Hepatocyte (in vitro differentiated cells): Measurements from ENCODE around the gene EXOC3L4. TPM values are rescaled to one million over a fixed set of nuclear protein-coding genes. Genes with fewer than 3 reads are reported as not detected.

Experiments used
- DNase-seq: peaks from one replicate; pipeline ENCODE4 v3.0.0-alpha.2; 2016; ENCODE audit warnings: low spot score
- H2AFZ ChIP-seq: fragments of 200-600 bp; sonication (generic); 2 replicates; pipeline ENCODE4 v1.6.0; 2016; ENCODE audit warnings: antibody characterized with exemption, mild to moderate bottlenecking
- H3K27ac ChIP-seq: fragments of 200-600 bp; sonication (generic); 2 replicates; pipeline ENCODE4 v1.5.1; 2016; ENCODE audit warnings: mild to moderate bottlenecking
- H3K27me3 ChIP-seq: fragments of 200-600 bp; sonication (generic); 2 replicates; pipeline ENCODE4 v1.6.1; 2016
- H3K36me3 ChIP-seq: fragments of 200-600 bp; sonication (generic); replicated peaks from 2 replicates; pipeline ENCODE4 v1.5.1; 2016; ENCODE audit warnings: low read depth; ENCODE audit not compliant: insufficient read depth
- H3K4me1 ChIP-seq: fragments of 200-600 bp; sonication (generic); 2 replicates; pipeline ENCODE4 v1.5.1; 2016; ENCODE audit warnings: mild to moderate bottlenecking, moderate library complexity; ENCODE audit not compliant: insufficient read depth
- H3K4me2 ChIP-seq: fragments of 200-600 bp; sonication (generic); 2 replicates; pipeline ENCODE4 v1.6.0; 2016
- H3K4me3 ChIP-seq: fragments of 200-600 bp; sonication (generic); 2 replicates; pipeline ENCODE4 v1.5.1; 2016; ENCODE audit warnings: mild to moderate bottlenecking
- H3K79me2 ChIP-seq: fragments of 200-600 bp; sonication (generic); 2 replicates; pipeline ENCODE4 v1.6.0; 2017; ENCODE audit warnings: mild to moderate bottlenecking
- H3K9me2 ChIP-seq: fragments of 200-600 bp; sonication (generic); replicated peaks from 2 replicates; pipeline ENCODE4 v1.6.0; 2017; ENCODE audit warnings: mild to moderate bottlenecking; ENCODE audit not compliant: insufficient read depth
- H3K9me3 ChIP-seq: fragments of 200-600 bp; sonication (generic); 2 replicates; pipeline ENCODE4 v1.5.1; 2016; ENCODE audit warnings: low read depth, mild to moderate bottlenecking
- H4K20me1 ChIP-seq: fragments of 200-600 bp; sonication (generic); 2 replicates; pipeline ENCODE4 v1.6.0; 2016; ENCODE audit warnings: mild to moderate bottlenecking; ENCODE audit not compliant: insufficient read depth, poor library complexity, severe bottlenecking
- CTCF ChIP-seq: fragments of 200-600 bp; sonication (generic); IDR thresholded peaks from 2 replicates; pipeline ENCODE4 v1.5.1; 2016; ENCODE audit warnings: antibody characterized with exemption, mild to moderate bottlenecking; ENCODE audit not compliant: poor library complexity
- EZH2 ChIP-seq: fragments of 200-600 bp; sonication (generic); IDR thresholded peaks from 2 replicates; pipeline ENCODE4 v1.6.1; 2016; ENCODE audit warnings: antibody characterized with exemption, mild to moderate bottlenecking, borderline replicate concordance
- EZH2phosphoT487 ChIP-seq: fragments of 200-600 bp; sonication (generic); IDR thresholded peaks from one replicate; pipeline ENCODE4 v1.6.1; 2018; ENCODE audit warnings: antibody characterized with exemption, mild to moderate bottlenecking, low read depth, moderate library complexity; ENCODE audit not compliant: unreplicated experiment, severe bottlenecking
- WGBS: methylation state at CpG from one replicate; pipeline ENCODE4 v1.1.6; 2016; ENCODE audit warnings: low lambda C conversion rate; ENCODE audit errors: missing lambda C conversion rate; 5-methylcytosine and 5-hydroxymethylcytosine counted together
- polyA plus RNA-seq: library from polyadenylated mRNA; unstranded; fragments of >200 nt; fragmentation: Nextera tagmentation; extraction: Ambion mirVana; gene quantifications from 2 replicates; pipeline ENCODE4 v1.2.1, GENCODE V29; 2016
- total RNA-seq: library from RNA; depleted of rRNA; stranded (reverse); fragments of >200 nt; gene quantifications from 2 replicates; pipeline ENCODE4 v1.2.3, GENCODE V29; 2014

Gene EXOC3L4
- total and polyA plus RNA-seq, 2 experiments from 2014 or later = 35.3 to 40.3 TPM

GRCh38 chr14:103132381-103133209, 38.1 kb downstream of the EXOC3L4 start:
- DNase-seq = no peak
- no peak overlapping the region for H2AFZ ChIP-seq
- H3K27me3 ChIP-seq = no peaks in the 10 kb centered on the region
- H3K4me2 ChIP-seq = no peak overlapping the region
- no peaks in the 10 kb centered on the region for H3K9me3 ChIP-seq
- H4K20me1 ChIP-seq = no peaks in the 10 kb centered on the region
- H3K27ac ChIP-seq = no peak overlapping the region
- H3K9me2 ChIP-seq = no peaks in the 10 kb centered on the region
- H3K4me1 ChIP-seq = peaks cover 33% of the 10 kb centered on the region
- no peaks in the 10 kb centered on the region for H3K79me2 ChIP-seq
- H3K36me3 ChIP-seq = no peaks in the 10 kb centered on the region
- no peak for TF ChIP-seq EZH2phosphoT487
- no peak for TF ChIP-seq CTCF
- no peak for TF ChIP-seq EZH2
- no peak overlapping the region for H3K4me3 ChIP-seq
- 79% methylated on average over 39 of the region's 39 CpGs for WGBS

- Histone ChIP-seq H3K4me2 (no peak overlapping the region), H3K27ac (no peak overlapping the region), H3K4me3 (no peak overlapping the region), H2AFZ (no peak overlapping the region), H4K20me1 (no peaks in the 10 kb centered on the region), H3K79me2 (no peaks in the 10 kb centered on the region), H3K9me3 (no peaks in the 10 kb centered on the region), H3K4me1 (peaks cover 41% of the 10 kb centered on the region), H3K9me2 (no peaks in the 10 kb centered on the region), H3K27me3 (no peaks in the 10 kb centered on the region), H3K36me3 (no peaks in the 10 kb centered on the region)
- WGBS = 97% methylated on average over 25 of the region's 25 CpGs
- TF ChIP-seq EZH2 (no peak), EZH2phosphoT487 (no peak)
- no peak for DNase-seq
These were observed 39.0 kb downstream of the EXOC3L4 start for GRCh38 chr14:103133210-103134140.

- Histone ChIP-seq H3K4me2 (no peak overlapping the region), H2AFZ (no peak overlapping the region), H3K9me2 (no peaks in the 10 kb centered on the region), H3K27me3 (no peaks in the 10 kb centered on the region), H3K27ac (no peak overlapping the region), H3K36me3 (no peaks in the 10 kb centered on the region), H3K4me3 (no peak overlapping the region), H4K20me1 (no peaks in the 10 kb centered on the region), H3K4me1 (peaks cover 50% of the 10 kb centered on the region), H3K9me3 (no peaks in the 10 kb centered on the region), H3K79me2 (no peaks in the 10 kb centered on the region)
- DNase-seq = no peak
- no CpG with 5 or more reads among the region's 2 CpGs for WGBS
- TF ChIP-seq CTCF (no peak), EZH2phosphoT487 (no peak), EZH2 (no peak)
These were observed 39.9 kb downstream of the EXOC3L4 start for GRCh38 chr14:103134405-103134804.
